ENCODE data around the gene CPLANE1.

GRCh38 chr5:37174928-37175327, 74.2 kb downstream of the CPLANE1 start:
- TF ChIP-seq CTCF (IDR thresholded peaks at IDR 0.05; ENCODE audit: low read depth, low read length) (no peak), MAX (IDR thresholded peaks at IDR 0.05; ENCODE audit: low read depth, low read length) (no peak)
